ENCODE measurements around the gene UBTD1. TPM values are rescaled to one million over a fixed set of nuclear protein-coding genes. Genes with fewer than 3 reads are reported as not detected.

Gene UBTD1
- total RNA-seq, 4 donors from 2014 or later, result 0.40 to 4.1 (median 3.2) TPM

GRCh38 chr10:97483506-97483905, 15.2 kb upstream of the UBTD1 start:
- H3K9me3 ChIP-seq, result no peaks in the 10 kb centered on the region
- peaks cover 0 to 27% (median 8%) of the 10 kb centered on the region in 4 donors for H3K36me3 ChIP-seq
- TF ChIP-seq CTCF (IDR thresholded peaks at IDR 0.05), result no peak
- TF ChIP-seq POLR2AphosphoS5 (IDR thresholded peaks at IDR 0.05), result no peak
- no peak for TF ChIP-seq POLR2A (IDR thresholded peaks at IDR 0.05)
- no peak for TF ChIP-seq EP300 (IDR thresholded peaks at IDR 0.05; ENCODE audit: low read depth)
- in situ Hi-C loops (cut with MboI; ENCODE audit: low pct_ligation_motif_present in 1 of 4, low pct_unique_long_range_greater_than_20kb in 1 of 4, low sequenced_read_pairs in 3 of 4) (no loop called here), intact Hi-C loops (cut with DNase I; ENCODE audit: low total_unique reads) (no loop called here)
- H3K27me3 ChIP-seq, result no peaks in the 10 kb centered on the region
- 67 to 76% methylated on average over 3 of the region's 3 CpGs for WGBS, 2 donors (ENCODE audit: low coverage in 1 of 2)
- H3K4me3 ChIP-seq, result no peak overlapping the region
- peaks cover 0 to 5% (median 0%) of the 10 kb centered on the region in 4 donors for H3K4me1 ChIP-seq
- no peak for DNase-seq
- no peak overlapping the region for H3K27ac ChIP-seq

GRCh38 chr10:97483921-97484320, 14.8 kb upstream of the UBTD1 start:
- Histone ChIP-seq H3K27ac (no peak overlapping the region), H3K4me3 (no peak overlapping the region), H3K27me3 (no peaks in the 10 kb centered on the region), H3K4me1 (peaks cover 0 to 5% (median 0%) of the 10 kb centered on the region in 4 donors), H3K9me3 (no peaks in the 10 kb centered on the region), H3K36me3 (peaks cover 0 to 26% (median 8%) of the 10 kb centered on the region in 4 donors)
- DNase-seq, result no peak
- in situ Hi-C loops (cut with MboI; ENCODE audit: low pct_ligation_motif_present in 1 of 4, low pct_unique_long_range_greater_than_20kb in 1 of 4, low sequenced_read_pairs in 3 of 4), result no loop called here
- intact Hi-C loops (cut with DNase I; ENCODE audit: low total_unique reads), result no loop called here
- WGBS, 2 donors (ENCODE audit: low coverage in 1 of 2), result 94 to 100% methylated on average over 1 of the region's 1 CpG
- TF ChIP-seq EP300 (IDR thresholded peaks at IDR 0.05; ENCODE audit: low read depth), result no peak
- TF ChIP-seq POLR2AphosphoS5 (IDR thresholded peaks at IDR 0.05), result no peak
- TF ChIP-seq CTCF (IDR thresholded peaks at IDR 0.05), result no peak
- TF ChIP-seq POLR2A (IDR thresholded peaks at IDR 0.05), result no peak

GRCh38 chr10:97485647-97486281, 13.0 kb upstream of the UBTD1 start:
- intact Hi-C loops (cut with DNase I; ENCODE audit: low total_unique reads), result no loop called here
- Histone ChIP-seq H3K9me3 (no peaks in the 10 kb centered on the region), H3K27me3 (no peaks in the 10 kb centered on the region), H3K4me1 (peaks cover 0 to 10% (median 3%) of the 10 kb centered on the region in 4 donors), H3K4me3 (no peak overlapping the region), H3K27ac (no peak overlapping the region), H3K36me3 (peaks cover 0 to 11% (median 1%) of the 10 kb centered on the region in 4 donors)
- DNase-seq, result no peak
- 92 to 95% methylated on average over 1 to 4 of the region's 4 CpGs for WGBS, 2 donors (ENCODE audit: low coverage in 1 of 2)
- TF ChIP-seq POLR2A (IDR thresholded peaks at IDR 0.05), result no peak
- no peak for TF ChIP-seq EP300 (IDR thresholded peaks at IDR 0.05; ENCODE audit: low read depth)
- TF ChIP-seq CTCF (IDR thresholded peaks at IDR 0.05), result no peak
- no peak for TF ChIP-seq POLR2AphosphoS5 (IDR thresholded peaks at IDR 0.05)
- in situ Hi-C loops (cut with MboI; ENCODE audit: low pct_ligation_motif_present in 1 of 4, low pct_unique_long_range_greater_than_20kb in 1 of 4, low sequenced_read_pairs in 3 of 4), result no loop called here

- WGBS, 2 donors (ENCODE audit: low coverage in 1 of 2), result 44% methylated on average over 2 of the region's 2 CpGs; no CpG with 5 or more reads in 1 of the 2 donors
- TF ChIP-seq EP300 (IDR thresholded peaks at IDR 0.05; ENCODE audit: low read depth) (no peak), POLR2A (IDR thresholded peaks at IDR 0.05) (no peak), POLR2AphosphoS5 (IDR thresholded peaks at IDR 0.05) (no peak), CTCF (IDR thresholded peaks at IDR 0.05) (no peak)
- H3K4me1 ChIP-seq, result peaks cover 0 to 26% (median 9%) of the 10 kb centered on the region in 4 donors
- H3K27ac ChIP-seq, result no peak overlapping the region
- in situ Hi-C loops (cut with MboI; ENCODE audit: low pct_ligation_motif_present in 1 of 4, low pct_unique_long_range_greater_than_20kb in 1 of 4, low sequenced_read_pairs in 3 of 4), result no loop called here
- no peaks in the 10 kb centered on the region for H3K36me3 ChIP-seq
- intact Hi-C loops (cut with DNase I; ENCODE audit: low total_unique reads), result no loop called here
- H3K4me3 ChIP-seq, result no peak overlapping the region
- DNase-seq, result no peak
- H3K9me3 ChIP-seq, result no peaks in the 10 kb centered on the region
- no peaks in the 10 kb centered on the region for H3K27me3 ChIP-seq
Observed at GRCh38 chr10:97490592-97490991, 8.1 kb upstream of the UBTD1 start.

Measured in transverse colon (tissue), 4 donors.